Body of pancreas (tissue), 4 donors: ENCODE measurements around the gene TOX3.

Source experiments
- CTCF ChIP-seq, 7 experiments: fragments of 450-650 bp in 4 of 7; fragments of 200-600 bp in 3 of 7; sonication (generic) in 3 of 7; IDR thresholded peaks; one replicate each; pipeline ENCODE4 v1.5.1; 2016 to 2019; ENCODE audit warnings: antibody characterized with exemption in 7 of 7
- POLR2A ChIP-seq, 3 donors: fragments of 450-650 bp; IDR thresholded peaks; one replicate each; pipeline ENCODE4 v1.6.1; 2016; ENCODE audit warnings: antibody characterized with exemption in 3 of 3, mild to moderate bottlenecking in 2 of 3

- TF ChIP-seq POLR2A (IDR thresholded peaks at IDR 0.05) (no peak), CTCF (IDR thresholded peaks at IDR 0.05) (no peak)
Measured at GRCh38 chr16:52532384-52532783, 14.6 kb downstream of the TOX3 start.
